Stimulated activated CD8-positive, alpha-beta memory T cell treated with anti-CD3 and anti-CD28 coated beads, Interleukin-7, amount 100 ng/mL, for 24 hours (primary cell): ENCODE measurements around the gene DDRGK1.
"Not testable (repeated sequence)": the region's sequence is repeated elsewhere in the genome, so short reads cannot be mapped to it uniquely, and the experiment has no call there.

Experiments
- DNase-seq: peaks from one replicate; pipeline ENCODE4 v3.0.0-alpha.2; 2020; ENCODE audit warnings: low read depth

The DDRGK1 gene

GRCh38 chr20:3164763-3165410, 39.6 kb downstream of the DDRGK1 start:
- no peak for DNase-seq

- DNase-seq, result no peak
These were observed 40.3 kb downstream of the DDRGK1 start for GRCh38 chr20:3164043-3164762.

GRCh38 chr20:3163099-3164042, 41.1 kb downstream of the DDRGK1 start:
- DNase-seq, result no peak

GRCh38 chr20:3162080-3162611, 42.3 kb downstream of the DDRGK1 start:
- no peak for DNase-seq

GRCh38 chr20:3161316-3162079, 43.0 kb downstream of the DDRGK1 start:
- DNase-seq, result no peak

GRCh38 chr20:3160418-3160817, 44.1 kb downstream of the DDRGK1 start:
- no peak for DNase-seq

- no peak for DNase-seq
These were observed 45.5 kb downstream of the DDRGK1 start for GRCh38 chr20:3158968-3159431.

GRCh38 chr20:3157817-3158216, 46.7 kb downstream of the DDRGK1 start:
- no peak for DNase-seq

GRCh38 chr20:3156811-3157619, 47.5 kb downstream of the DDRGK1 start:
- no peak for DNase-seq

- DNase-seq, result not testable (repeated sequence)
These were observed 52.3 kb downstream of the DDRGK1 start for GRCh38 chr20:3152057-3152644.

- DNase-seq, result no peak
These were observed 53.6 kb downstream of the DDRGK1 start for GRCh38 chr20:3150908-3151307.

GRCh38 chr20:3146732-3147341, 57.6 kb downstream of the DDRGK1 start:
- DNase-seq, result no peak

GRCh38 chr20:3141757-3142156, 62.7 kb downstream of the DDRGK1 start:
- no peak for DNase-seq
